Astrocyte (in vitro differentiated cells and primary cell): Measurements from ENCODE around the gene KCNQ1. TPM values are rescaled to one million over a fixed set of nuclear protein-coding genes. Genes with fewer than 3 reads are reported as not detected.

Experiments
- DNase-seq: peaks from one replicate; pipeline ENCODE4 v3.0.0-alpha.2; 2010; ENCODE audit warnings: low read depth
- FAIRE-seq: peaks from 2 replicates; lab custom pipeline; 2011; peaks lifted over from hg19 to GRCh38; lab: Jason Lieb, UNC
- H2AFZ ChIP-seq: 2 replicates; pipeline ENCODE4 v1.6.0; 2012; ENCODE audit warnings: low read depth, low read length, inconsistent platforms
- H3K27ac ChIP-seq: 2 replicates; pipeline ENCODE4 v1.5.1; 2011; ENCODE audit warnings: low read depth, low read length, inconsistent platforms
- H3K27me3 ChIP-seq: 2 replicates; pipeline ENCODE4 v1.6.0; 2011; ENCODE audit warnings: low read length, inconsistent platforms; ENCODE audit not compliant: insufficient read depth
- H3K36me3 ChIP-seq: 2 replicates; pipeline ENCODE4 v1.5.1; 2011; ENCODE audit warnings: low read length, inconsistent platforms; ENCODE audit not compliant: insufficient read depth
- H3K4me1 ChIP-seq: 2 replicates; pipeline ENCODE4 v1.5.1; 2011; ENCODE audit warnings: low read length, inconsistent platforms; ENCODE audit not compliant: insufficient read depth
- H3K4me2 ChIP-seq: 2 replicates; pipeline ENCODE4 v1.6.0; 2012; ENCODE audit warnings: low read length, inconsistent platforms
- H3K4me3 ChIP-seq: 2 replicates; pipeline ENCODE4 v1.5.1; 2011; ENCODE audit warnings: low read depth, mild to moderate bottlenecking, low read length, inconsistent platforms; ENCODE audit not compliant: insufficient read depth
- H3K79me2 ChIP-seq: 2 replicates; pipeline ENCODE4 v1.6.0; 2012; ENCODE audit warnings: mild to moderate bottlenecking, low read length, inconsistent platforms; ENCODE audit not compliant: insufficient read depth
- H3K9ac ChIP-seq: 2 replicates; pipeline ENCODE4 v1.6.0; 2012; ENCODE audit warnings: mild to moderate bottlenecking, low read length, inconsistent platforms
- H3K9me3 ChIP-seq: 2 replicates; pipeline ENCODE4 v1.5.1; 2012; ENCODE audit warnings: low read depth, mild to moderate bottlenecking, low read length, inconsistent platforms; ENCODE audit not compliant: insufficient read depth
- H4K20me1 ChIP-seq: 2 replicates; pipeline ENCODE4 v1.6.0; 2012; ENCODE audit warnings: low read length, inconsistent platforms; ENCODE audit not compliant: insufficient read depth
- H3K27ac Mint-ChIP-seq: one replicate; pipeline ENCODE4 v1.8.0; 2021; ENCODE audit warnings: mild to moderate bottlenecking, mixed read lengths; ENCODE audit not compliant: unreplicated experiment
- H3K27me3 Mint-ChIP-seq: one replicate; pipeline ENCODE4 v1.8.0; 2021; ENCODE audit warnings: low read depth, mixed read lengths; ENCODE audit not compliant: unreplicated experiment
- H3K36me3 Mint-ChIP-seq: one replicate; pipeline ENCODE4 v1.8.0; 2021; ENCODE audit warnings: low read depth, mixed read lengths; ENCODE audit not compliant: unreplicated experiment
- H3K4me1 Mint-ChIP-seq: one replicate; pipeline ENCODE4 v1.8.0; 2021; ENCODE audit warnings: low read depth, mixed read lengths; ENCODE audit not compliant: unreplicated experiment
- H3K4me3 Mint-ChIP-seq: one replicate; pipeline ENCODE4 v1.8.0; 2021; ENCODE audit warnings: mild to moderate bottlenecking, moderate library complexity, mixed read lengths; ENCODE audit not compliant: unreplicated experiment
- H3K9me3 Mint-ChIP-seq: one replicate; pipeline ENCODE4 v1.8.0; 2021; ENCODE audit warnings: mild to moderate bottlenecking, mixed read lengths; ENCODE audit not compliant: unreplicated experiment
- EZH2 ChIP-seq: IDR thresholded peaks from 2 replicates; pipeline ENCODE4 v1.6.1; 2012; ENCODE audit warnings: mild to moderate bottlenecking, low read length, inconsistent platforms; ENCODE audit not compliant: insufficient read depth
- total RNA-seq: library from RNA; stranded (reverse); gene quantifications from 2 replicates; pipeline ENCODE4 v1.2.1, GENCODE V29; 2021
- TF ChIP-seq, protein P1 (sequence below): IDR thresholded peaks from 2 replicates; pipeline ENCODE4 v1.5.1; 2011; ENCODE audit warnings: low read depth, mild to moderate bottlenecking, inconsistent platforms, low read length, moderate library complexity; ENCODE audit not compliant: insufficient read depth

KCNQ1 gene
- total RNA-seq, 1 donor from 2014 or later, result not detected

DNA sequence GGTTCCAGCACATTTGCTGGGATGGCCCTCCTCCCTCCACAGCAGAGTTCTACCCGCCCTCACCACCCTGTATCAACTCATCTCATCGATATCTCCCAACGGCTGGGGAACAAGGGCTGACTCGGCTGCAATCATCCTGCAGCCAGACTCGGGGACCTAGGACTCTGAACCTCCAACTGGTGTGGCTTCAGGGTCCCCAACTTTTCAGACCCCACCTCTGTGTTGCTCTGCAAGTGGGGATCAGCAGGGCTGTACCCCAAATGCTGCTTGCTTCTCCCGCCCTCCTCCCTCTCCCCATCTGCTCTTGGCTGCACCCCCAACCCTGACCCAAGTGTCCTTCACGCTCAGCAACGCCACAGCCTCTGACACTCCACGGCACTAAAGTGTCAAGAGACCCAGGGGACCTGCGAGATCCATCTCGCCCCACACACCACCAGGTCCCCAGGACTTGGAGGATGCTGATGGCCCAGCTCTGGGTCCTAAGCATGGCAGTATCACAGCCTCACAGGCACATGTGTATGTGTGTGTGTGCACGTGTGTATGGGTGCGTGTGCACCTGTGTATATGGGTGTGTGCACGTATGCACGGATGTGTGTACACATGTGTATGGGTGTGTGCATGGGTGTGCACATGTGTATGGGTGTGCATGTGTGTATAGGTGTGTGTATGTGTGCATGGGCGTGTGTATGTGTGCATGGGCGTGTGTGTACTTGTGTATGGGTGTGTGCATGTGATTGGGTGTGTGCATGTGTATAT is 26.4 kb downstream of the KCNQ1 start:
- FAIRE-seq (no peak), DNase-seq (no peak)
- H3K9ac ChIP-seq, result no peak overlapping the region
- H3K4me1 ChIP-seq, result no peaks in the 10 kb centered on the region
- no peaks in the 10 kb centered on the region for H3K9me3 ChIP-seq
- no peak overlapping the region for H2AFZ ChIP-seq
- TF ChIP-seq, protein P1, sequence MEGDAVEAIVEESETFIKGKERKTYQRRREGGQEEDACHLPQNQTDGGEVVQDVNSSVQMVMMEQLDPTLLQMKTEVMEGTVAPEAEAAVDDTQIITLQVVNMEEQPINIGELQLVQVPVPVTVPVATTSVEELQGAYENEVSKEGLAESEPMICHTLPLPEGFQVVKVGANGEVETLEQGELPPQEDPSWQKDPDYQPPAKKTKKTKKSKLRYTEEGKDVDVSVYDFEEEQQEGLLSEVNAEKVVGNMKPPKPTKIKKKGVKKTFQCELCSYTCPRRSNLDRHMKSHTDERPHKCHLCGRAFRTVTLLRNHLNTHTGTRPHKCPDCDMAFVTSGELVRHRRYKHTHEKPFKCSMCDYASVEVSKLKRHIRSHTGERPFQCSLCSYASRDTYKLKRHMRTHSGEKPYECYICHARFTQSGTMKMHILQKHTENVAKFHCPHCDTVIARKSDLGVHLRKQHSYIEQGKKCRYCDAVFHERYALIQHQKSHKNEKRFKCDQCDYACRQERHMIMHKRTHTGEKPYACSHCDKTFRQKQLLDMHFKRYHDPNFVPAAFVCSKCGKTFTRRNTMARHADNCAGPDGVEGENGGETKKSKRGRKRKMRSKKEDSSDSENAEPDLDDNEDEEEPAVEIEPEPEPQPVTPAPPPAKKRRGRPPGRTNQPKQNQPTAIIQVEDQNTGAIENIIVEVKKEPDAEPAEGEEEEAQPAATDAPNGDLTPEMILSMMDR, result no peak
- no peak for TF ChIP-seq EZH2
- no peak overlapping the region for H3K4me3 ChIP-seq
- H3K27ac ChIP-seq, result no peak overlapping the region
- H3K4me1 Mint-ChIP-seq, result no peaks in the 10 kb centered on the region
- H3K27ac Mint-ChIP-seq, result no peak overlapping the region
- H3K4me2 ChIP-seq, result no peak overlapping the region
- H3K9me3 Mint-ChIP-seq, result peaks cover 6% of the 10 kb centered on the region
- no peak overlapping the region for H3K4me3 Mint-ChIP-seq
- peaks cover 70% of the 10 kb centered on the region for H3K27me3 Mint-ChIP-seq
- no peaks in the 10 kb centered on the region for H3K36me3 ChIP-seq
- H3K27me3 ChIP-seq, result peaks cover 5% of the 10 kb centered on the region
- H3K36me3 Mint-ChIP-seq, result no peaks in the 10 kb centered on the region
- H3K79me2 ChIP-seq, result no peaks in the 10 kb centered on the region
- H4K20me1 ChIP-seq, result no peaks in the 10 kb centered on the region

DNA sequence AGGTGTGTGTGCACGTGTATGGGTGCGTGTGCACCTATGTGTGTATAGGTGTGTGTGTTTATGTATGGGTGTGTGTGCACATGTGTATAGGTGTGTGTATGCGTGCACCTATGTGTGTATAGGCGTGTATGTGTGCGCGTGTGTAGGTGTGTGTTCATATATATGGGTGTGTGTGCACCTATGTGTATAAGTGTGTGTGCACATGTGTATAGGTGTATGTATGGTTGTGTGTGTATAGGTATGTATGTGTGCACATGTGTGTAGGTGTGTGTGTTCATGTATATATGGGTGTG is 26.9 kb downstream of the KCNQ1 start:
- Histone ChIP-seq H3K4me1 (no peaks in the 10 kb centered on the region), H3K36me3 (no peaks in the 10 kb centered on the region), H2AFZ (no peak overlapping the region), H3K27ac (no peak overlapping the region), H3K27me3 (peaks cover 5% of the 10 kb centered on the region), H3K4me2 (no peak overlapping the region), H4K20me1 (no peaks in the 10 kb centered on the region), H3K9ac (no peak overlapping the region), H3K79me2 (no peaks in the 10 kb centered on the region), H3K4me3 (no peak overlapping the region), H3K9me3 (no peaks in the 10 kb centered on the region)
- FAIRE-seq, result peak; percentile 13
- no peak overlapping the region for H3K4me3 Mint-ChIP-seq
- no peak overlapping the region for H3K27ac Mint-ChIP-seq
- peaks cover 69% of the 10 kb centered on the region for H3K27me3 Mint-ChIP-seq
- H3K36me3 Mint-ChIP-seq, result no peaks in the 10 kb centered on the region
- H3K9me3 Mint-ChIP-seq, result peaks cover 6% of the 10 kb centered on the region
- no peak for DNase-seq
- no peaks in the 10 kb centered on the region for H3K4me1 Mint-ChIP-seq
- TF ChIP-seq, protein P1, result no peak
- TF ChIP-seq EZH2, result no peak
